Calu3 (cell line): ENCODE results near the gene WFIKKN2. TPM values are rescaled to one million over a fixed set of nuclear protein-coding genes. Genes with fewer than 3 reads are reported as not detected.

Experiments used
- BruUV-seq: library from RNA; stranded (reverse); fragments of 400-500 nt; replicated peaks from 2 replicates; lab custom pipeline; 2021; lab: Mats Ljungman, UMichigan
- CTCF ChIA-PET: fragments of 300-600 bp; sonication (Branson Sonifier 250); formaldehyde crosslinking; loops from one replicate; lab custom pipeline; 2022; ENCODE audit warnings: antibody characterized with exemption; lab: Charles Lee
- DNase-seq: peaks from one replicate; pipeline ENCODE4 v3.0.0; 2022
- H3K27ac Mint-ChIP-seq: one replicate; pipeline ENCODE4 v1.8.0; 2022; ENCODE audit warnings: mixed read lengths; ENCODE audit not compliant: unreplicated experiment
- H3K27me3 Mint-ChIP-seq: one replicate; pipeline ENCODE4 v1.8.0; 2022; ENCODE audit warnings: mixed read lengths; ENCODE audit not compliant: unreplicated experiment
- H3K36me3 Mint-ChIP-seq: one replicate; pipeline ENCODE4 v1.8.0; 2022; ENCODE audit warnings: mild to moderate bottlenecking, moderate library complexity, mixed read lengths; ENCODE audit not compliant: insufficient read depth, unreplicated experiment
- H3K4me1 Mint-ChIP-seq: one replicate; pipeline ENCODE4 v1.8.0; 2022; ENCODE audit warnings: mild to moderate bottlenecking, low read depth, mixed read lengths; ENCODE audit not compliant: unreplicated experiment
- H3K4me3 Mint-ChIP-seq: one replicate; pipeline ENCODE4 v1.8.0; 2022; ENCODE audit warnings: mild to moderate bottlenecking, low read depth, moderate library complexity, mixed read lengths; ENCODE audit not compliant: unreplicated experiment
- H3K9me3 Mint-ChIP-seq: one replicate; pipeline ENCODE4 v1.8.0; 2022; ENCODE audit warnings: low read depth, mixed read lengths; ENCODE audit not compliant: unreplicated experiment
- CTCF ChIP-seq: fragments of 200-600 bp; IDR thresholded peaks from one replicate; pipeline ENCODE4 v1.8.0; 2022; ENCODE audit warnings: antibody characterized with exemption; ENCODE audit not compliant: unreplicated experiment
- intact Hi-C: fragments of 100-400 bp; cut with micrococcal nuclease; formaldehyde crosslinking; loops from one replicate; pipeline ENCODE4 v1.10.0; 2022; ENCODE audit not compliant: unreplicated experiment
- total RNA-seq: library from RNA; stranded (reverse); gene quantifications from 2 replicates; pipeline ENCODE4 v1.2.3, GENCODE V29; 2022

WFIKKN2 gene
- total RNA-seq, 1 experiment from 2014 or later = not detected

DNA sequence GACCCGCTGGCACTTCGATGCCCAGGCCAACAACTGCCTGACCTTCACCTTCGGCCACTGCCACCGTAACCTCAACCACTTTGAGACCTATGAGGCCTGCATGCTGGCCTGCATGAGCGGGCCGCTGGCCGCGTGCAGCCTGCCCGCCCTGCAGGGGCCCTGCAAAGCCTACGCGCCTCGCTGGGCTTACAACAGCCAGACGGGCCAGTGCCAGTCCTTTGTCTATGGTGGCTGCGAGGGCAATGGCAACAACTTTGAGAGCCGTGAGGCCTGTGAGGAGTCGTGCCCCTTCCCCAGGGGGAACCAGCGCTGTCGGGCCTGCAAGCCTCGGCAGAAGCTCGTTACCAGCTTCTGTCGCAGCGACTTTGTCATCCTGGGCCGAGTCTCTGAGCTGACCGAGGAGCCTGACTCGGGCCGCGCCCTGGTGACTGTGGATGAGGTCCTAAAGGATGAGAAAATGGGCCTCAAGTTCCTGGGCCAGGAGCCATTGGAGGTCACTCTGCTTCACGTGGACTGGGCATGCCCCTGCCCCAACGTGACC is 5.0 kb downstream of the WFIKKN2 start:
- no peak for DNase-seq

DNA sequence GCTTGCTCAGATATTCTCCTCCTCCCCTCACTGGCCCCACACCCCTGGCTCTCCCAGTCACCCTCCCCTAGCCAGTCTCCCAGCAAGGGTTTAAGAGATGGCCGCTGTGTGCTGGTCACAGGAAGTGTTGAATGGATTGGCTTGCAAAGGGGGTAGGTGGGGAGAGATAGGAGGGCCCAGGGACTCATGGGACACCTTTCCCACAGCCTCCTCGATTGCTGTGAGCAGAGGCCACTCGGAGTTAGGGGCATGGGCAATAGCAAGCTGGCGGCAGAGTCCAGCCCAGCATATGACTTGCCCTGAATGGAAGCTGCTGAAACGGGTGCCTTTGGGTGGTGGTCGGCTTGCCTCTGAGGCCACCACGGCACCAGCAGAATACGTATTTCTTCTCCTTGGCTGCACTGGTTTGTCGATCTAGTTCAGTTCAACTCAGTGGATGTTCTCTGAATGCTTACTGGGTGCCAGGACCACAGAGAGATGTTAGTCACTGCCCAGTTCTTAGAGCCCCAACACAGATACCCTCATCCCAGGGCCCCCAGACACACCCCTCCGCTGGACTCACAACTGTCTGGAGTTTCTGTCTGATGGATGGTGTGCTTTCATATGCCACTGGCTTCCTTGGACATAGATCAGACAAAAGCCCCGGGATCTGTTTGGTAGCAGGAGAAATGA is 6.0 kb downstream of the WFIKKN2 start:
- TF ChIP-seq CTCF = no peak
- H3K4me1 Mint-ChIP-seq = peaks cover 8% of the 10 kb centered on the region
- H3K9me3 Mint-ChIP-seq = no peaks in the 10 kb centered on the region
- intact Hi-C loops = loop anchor here (1.0 to 10.0 kb wide), 2 partner anchors 147 to 359 kb away; no protein-coding TSS in a partner anchor
- H3K36me3 Mint-ChIP-seq = no peaks in the 10 kb centered on the region
- no peak for DNase-seq
- no peak overlapping the region for H3K4me3 Mint-ChIP-seq
- H3K27ac Mint-ChIP-seq = no peak overlapping the region
- CTCF ChIA-PET = interaction anchor here (0.5 to 2.5 kb wide), 10 partner anchors 11 to 294 kb away, joined by 3 to 29 read pairs (median 4); no protein-coding TSS in a partner anchor
- no TSS peak for BruUV-seq
- peaks cover 12% of the 10 kb centered on the region for H3K27me3 Mint-ChIP-seq

More for the DNA sequence above, 5.0 kb downstream of the WFIKKN2 start:
- CTCF ChIA-PET = interaction anchor here (0.5 to 2.5 kb wide), 4 partner anchors 9 to 214 kb away, joined by 3 to 29 read pairs (median 9); no protein-coding TSS in a partner anchor
- TF ChIP-seq CTCF = no peak
- no TSS peak for BruUV-seq
- Mint-ChIP-seq H3K36me3 (no peaks in the 10 kb centered on the region), H3K4me3 (no peak overlapping the region), H3K4me1 (peaks cover 5% of the 10 kb centered on the region), H3K27ac (no peak overlapping the region), H3K9me3 (no peaks in the 10 kb centered on the region), H3K27me3 (peaks cover 22% of the 10 kb centered on the region)
- intact Hi-C loops = loop anchor here (10.0 kb wide), 1 partner anchor 146 kb away; no protein-coding TSS in a partner anchor

GRCh38 chr17:50841949-50842354 is 6.6 kb downstream of the WFIKKN2 start:
- CTCF ChIA-PET = interaction anchor here (0.5 to 2.5 kb wide), 11 partner anchors 10 to 294 kb away, joined by 3 to 29 read pairs (median 4); no protein-coding TSS in a partner anchor
- H3K27me3 Mint-ChIP-seq = peaks cover 6% of the 10 kb centered on the region
- H3K27ac Mint-ChIP-seq = no peak overlapping the region
- no peaks in the 10 kb centered on the region for H3K36me3 Mint-ChIP-seq
- peak; percentile 83 for TF ChIP-seq CTCF
- peaks cover 8% of the 10 kb centered on the region for H3K4me1 Mint-ChIP-seq
- intact Hi-C loops = loop anchor here (1.0 to 10.0 kb wide), 4 partner anchors 59 to 360 kb away; partner anchors contain the start of gene SPATA20
- no peak overlapping the region for H3K4me3 Mint-ChIP-seq
- peak; percentile 91 for DNase-seq
- H3K9me3 Mint-ChIP-seq = no peaks in the 10 kb centered on the region
- BruUV-seq = no TSS peak

DNA sequence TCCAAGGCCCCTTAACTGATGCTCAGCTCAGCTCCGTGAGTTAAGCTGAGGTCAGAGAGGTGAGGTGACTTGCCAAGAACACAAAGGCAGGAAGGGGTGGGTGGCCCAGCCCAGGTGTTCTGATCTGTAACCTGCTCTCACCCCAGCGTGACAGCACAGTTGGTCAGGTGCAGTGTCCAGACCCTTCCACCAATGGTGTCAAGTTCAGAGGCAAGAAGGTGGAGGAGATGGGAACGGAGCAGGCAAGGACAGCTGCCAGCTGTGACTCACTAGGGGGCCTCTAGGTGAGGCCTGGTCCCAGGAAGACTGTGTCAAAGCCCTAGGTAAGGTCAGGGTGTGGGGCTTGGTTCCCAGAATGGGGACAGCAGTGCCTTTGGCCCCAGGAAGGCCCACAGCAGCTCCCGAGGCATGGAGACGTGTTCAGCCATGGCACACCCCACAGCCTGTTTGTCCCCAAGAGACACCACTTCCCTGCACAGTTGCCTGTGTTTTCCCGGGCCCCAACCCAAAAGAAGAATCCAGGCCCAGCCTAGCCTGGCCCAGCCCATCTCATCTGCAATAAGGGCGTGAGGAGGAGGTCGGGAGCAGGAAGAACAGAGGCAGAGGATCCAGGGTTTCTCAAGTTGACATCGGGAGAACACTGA is 7.2 kb downstream of the WFIKKN2 start:
- intact Hi-C loops = loop anchor here (1.0 to 10.0 kb wide), 3 partner anchors 59 to 296 kb away; partner anchors contain the start of gene SPATA20
- no TSS peak for BruUV-seq
- Mint-ChIP-seq H3K4me1 (peaks cover 8% of the 10 kb centered on the region), H3K27me3 (no peaks in the 10 kb centered on the region), H3K4me3 (no peak overlapping the region), H3K27ac (no peak overlapping the region), H3K36me3 (no peaks in the 10 kb centered on the region), H3K9me3 (no peaks in the 10 kb centered on the region)
- CTCF ChIA-PET = interaction anchor here (0.5 to 2.5 kb wide), 9 partner anchors 9 to 295 kb away, joined by 3 to 29 read pairs (median 3); no protein-coding TSS in a partner anchor
- TF ChIP-seq CTCF = no peak
- no peak for DNase-seq
